Limb (tissue), 2 donors: ENCODE data around the gene KDM2B.
"Not testable (repeated sequence)": the region's sequence is repeated elsewhere in the genome, so short reads cannot be mapped to it uniquely, and the experiment has no call there.

Experiments used
- DNase-seq, 2 donors: peaks; one replicate each; pipeline ENCODE4 v3.0.0-alpha.2; 2016; ENCODE audit errors: extremely low spot score in 2 of 2

The KDM2B gene

DNA sequence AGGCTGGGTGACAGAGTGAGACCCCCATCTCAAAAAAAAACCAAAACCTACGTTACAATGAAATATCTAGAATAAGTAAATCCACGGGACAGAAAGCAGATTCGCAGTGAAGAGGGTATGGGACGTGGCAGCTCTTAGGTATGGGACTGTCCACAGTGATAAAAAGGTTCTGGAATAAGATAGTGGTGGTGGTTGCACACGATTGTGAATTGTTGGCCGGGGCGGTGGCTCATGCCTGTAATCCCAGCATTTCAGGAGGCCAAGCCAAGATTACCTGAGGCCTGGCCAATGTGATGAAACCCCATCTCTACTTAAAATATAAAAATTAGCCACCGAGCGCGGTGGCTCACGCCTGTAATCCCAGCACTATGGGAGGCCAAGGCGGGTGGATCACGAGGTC is 76.3 kb downstream of the KDM2B start:
- DNase-seq: no peak

DNA sequence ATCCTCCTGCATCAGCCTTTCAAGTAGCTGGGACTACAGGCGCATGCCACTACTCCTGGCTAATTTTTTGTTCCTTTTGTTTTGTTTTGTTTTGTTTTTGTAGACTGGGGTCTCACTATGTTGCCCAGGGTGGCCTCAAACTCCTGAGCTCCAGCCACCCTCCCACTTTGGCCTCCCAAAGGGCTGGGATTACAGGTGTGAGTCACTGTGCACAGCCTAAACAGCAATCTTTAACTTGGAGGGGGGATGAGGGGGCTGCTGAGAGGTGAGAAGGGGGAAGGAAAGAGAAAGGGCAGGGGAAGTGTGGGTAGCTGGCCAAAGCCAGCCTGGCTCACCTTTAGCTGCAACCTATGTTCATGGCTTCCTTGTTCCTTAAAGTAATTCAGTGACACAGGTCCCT is 77.4 kb downstream of the KDM2B start:
- no peak for DNase-seq

DNA sequence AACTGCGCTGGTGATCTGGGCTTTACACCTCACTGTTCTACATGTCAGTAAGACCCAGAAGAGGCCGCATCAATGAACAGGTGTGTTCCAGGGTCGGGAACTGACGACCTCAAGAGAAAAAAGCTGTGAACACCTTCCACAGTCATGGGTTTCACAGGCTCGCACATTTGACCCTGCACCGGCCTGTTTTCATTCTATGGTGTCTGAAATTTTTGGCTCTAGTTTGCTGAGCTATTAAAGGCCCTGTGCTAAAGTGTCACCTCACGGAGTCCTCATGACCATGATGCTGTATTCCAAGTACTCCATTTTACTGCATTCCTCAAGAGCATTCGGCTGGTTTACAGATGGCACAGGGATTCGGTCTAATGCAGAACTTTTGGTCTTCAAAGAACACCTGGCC is 78.9 kb downstream of the KDM2B start:
- DNase-seq: no peak

DNA sequence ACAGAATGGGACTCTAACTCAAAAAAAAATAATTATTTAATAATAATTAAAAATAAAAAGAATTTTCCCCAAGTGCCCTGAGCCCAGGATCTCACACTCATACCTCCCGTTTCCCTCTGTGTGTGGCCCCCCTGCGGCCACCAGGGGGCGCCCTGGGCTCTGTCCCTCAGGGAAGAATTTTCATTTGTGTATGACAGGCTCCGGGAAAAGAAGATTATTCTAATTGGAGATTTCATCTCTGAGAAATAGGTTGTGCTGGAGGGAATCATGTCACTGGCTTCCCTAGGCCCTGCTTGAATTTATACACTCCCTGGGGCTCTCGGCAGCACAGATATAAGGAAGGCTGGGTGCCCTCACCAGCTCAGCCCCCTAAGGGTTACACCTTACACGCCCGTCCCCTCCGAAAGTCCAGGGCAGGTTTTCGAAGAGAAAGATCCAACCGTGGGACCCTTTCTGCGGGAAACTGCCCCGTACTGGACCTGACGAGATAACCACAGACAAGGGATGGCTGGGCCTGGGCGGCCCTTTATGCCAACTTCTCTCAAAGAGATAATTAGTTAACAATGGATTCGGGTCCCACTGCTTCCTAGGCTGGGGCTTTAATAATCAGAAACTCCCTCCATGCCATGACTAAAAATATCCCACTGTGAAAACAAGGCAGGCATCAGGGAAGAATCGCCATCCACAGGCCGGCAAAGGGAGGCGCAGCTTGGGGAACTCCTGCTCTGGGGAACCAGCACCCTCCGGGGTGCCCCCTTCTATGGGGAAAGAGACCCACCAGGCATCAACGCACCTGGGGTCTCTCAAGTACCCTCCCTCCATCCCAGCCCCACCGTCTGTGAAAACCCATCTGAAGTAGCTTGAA is 80.7 kb downstream of the KDM2B start:
- peak; percentile 71 to 87 for DNase-seq

DNA sequence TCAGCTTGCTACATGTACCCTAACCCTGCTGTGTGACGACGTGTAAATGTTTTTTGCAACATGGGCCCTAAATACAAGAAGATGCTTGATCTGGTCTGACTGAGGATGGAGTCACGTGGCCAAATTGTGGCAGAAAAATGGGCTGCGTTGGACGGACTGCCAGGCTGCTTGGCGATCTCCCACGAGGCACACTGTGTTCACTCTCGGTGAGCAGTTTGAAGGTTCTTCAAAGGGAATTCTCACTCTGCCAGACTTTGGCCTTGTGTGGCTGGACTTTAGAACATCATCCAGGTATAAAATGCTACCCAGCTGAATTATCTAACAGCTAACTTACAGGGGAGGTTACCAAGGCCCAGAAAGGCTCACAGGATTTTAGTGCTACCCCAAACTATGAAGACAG is 85.1 kb downstream of the KDM2B start:
- no peak for DNase-seq

DNA sequence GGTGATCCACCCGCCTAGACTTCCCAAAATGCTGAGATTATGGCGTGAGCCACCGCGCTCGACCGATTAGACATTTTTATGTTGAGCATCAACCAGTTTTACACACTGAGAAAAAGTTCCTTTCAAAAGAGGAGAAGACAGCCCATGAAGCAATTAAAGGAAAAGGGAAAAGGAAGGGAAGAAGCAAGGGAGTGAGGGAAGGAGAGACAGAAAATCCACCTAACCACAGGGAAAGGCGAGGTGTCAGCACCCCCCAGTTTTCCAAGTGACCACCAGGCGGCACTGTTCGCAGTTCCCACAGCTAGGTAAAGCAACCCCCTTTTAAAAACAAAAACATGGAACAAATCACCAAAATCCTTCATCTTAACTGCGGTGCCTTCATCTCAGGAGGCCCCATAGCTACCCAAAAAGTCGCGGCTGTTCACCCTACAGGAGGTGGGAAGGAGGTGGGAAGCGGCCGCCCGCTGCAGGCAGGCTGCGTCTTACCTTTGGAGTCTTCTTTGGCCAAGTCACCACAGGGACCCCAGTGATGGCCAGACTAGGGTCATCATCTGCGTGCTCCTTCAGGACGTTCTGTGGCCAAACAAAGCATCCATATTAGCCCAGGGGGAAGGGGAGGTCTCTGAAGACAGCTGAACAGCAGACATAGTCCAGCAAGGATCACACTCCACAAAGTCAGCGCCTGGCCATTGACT is 86.6 kb downstream of the KDM2B start:
- peak in 1 of 2 donors; percentile 58 for DNase-seq

DNA sequence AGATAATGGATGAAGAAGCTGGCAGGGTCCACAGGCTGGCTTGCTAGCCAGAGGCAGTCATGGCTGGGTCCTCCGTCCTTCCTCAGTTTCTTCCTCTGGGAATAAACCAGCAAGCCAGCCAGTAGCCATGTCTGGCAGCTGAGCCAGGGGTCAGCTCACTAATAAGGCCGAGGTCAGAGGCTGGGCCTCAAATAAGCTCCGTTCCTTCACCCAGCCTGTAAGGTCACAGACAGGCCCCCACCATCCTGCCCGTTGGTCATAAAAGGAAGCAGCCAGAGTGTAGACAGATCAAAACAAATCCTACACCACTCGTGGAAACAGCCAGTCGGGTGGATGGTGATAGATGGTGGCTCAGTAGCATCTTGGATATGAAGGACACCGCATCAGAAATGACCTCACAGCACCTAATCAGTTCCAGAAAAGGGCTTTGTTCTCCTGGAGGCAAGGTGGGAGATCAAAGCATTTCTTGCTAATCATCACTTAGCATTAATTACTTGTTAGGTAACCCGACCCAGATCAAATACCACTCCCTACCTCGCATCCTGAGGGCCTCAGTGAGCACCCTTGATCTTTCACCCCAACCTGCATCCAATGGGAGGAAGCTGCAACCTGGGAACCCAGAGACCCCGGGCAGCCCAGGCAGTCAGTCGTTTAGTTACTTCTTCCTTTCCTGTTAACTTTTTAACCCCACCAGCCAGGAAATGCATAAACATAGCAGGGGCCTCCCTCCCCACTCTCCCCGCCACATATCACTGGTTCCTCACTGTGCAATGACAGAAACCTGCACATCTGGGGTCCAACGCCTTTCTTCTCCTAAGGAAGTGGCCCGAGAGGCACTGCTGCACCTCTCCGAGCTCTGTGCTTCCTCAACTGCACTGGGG is 90.2 kb downstream of the KDM2B start:
- no peak for DNase-seq

DNA sequence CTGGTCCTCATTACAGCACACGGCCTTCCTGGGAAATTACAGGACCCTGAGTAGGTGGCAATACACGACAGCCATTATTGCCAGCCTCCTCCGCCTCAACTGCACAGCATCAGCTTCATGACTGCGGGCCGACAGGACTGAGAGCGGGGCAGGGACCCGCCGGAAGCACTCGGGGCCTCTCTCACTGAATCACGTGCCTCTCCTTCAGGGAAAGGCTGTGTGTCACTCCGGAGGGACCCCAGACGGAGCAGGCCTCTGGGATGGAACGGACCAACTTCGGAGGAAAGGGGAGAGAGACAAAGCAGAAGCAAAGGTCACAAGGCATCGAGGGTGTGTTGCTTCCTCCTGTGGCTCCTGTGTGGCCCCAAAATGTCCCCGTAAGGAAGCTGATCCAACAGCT is 90.9 kb downstream of the KDM2B start:
- no peak for DNase-seq

DNA sequence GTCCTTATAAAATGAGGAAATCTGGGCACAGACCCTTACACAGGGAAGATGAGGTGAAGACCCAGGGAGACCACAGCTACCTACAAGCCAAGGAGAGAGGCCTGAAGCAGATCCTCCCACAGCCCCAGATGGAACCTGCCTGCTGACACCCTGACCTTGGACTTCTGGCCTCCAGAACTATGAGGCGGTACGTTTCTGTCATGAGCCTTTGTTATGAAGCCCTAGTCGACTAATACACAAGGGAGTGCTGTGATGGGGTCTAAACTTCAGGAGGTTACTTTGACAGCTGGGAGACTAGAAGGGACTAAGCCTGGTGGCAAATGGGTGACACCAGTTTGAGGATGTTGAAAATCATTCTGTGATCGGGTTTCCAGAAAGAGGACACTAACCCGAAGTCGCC is 95.9 kb downstream of the KDM2B start:
- DNase-seq: no peak

DNA sequence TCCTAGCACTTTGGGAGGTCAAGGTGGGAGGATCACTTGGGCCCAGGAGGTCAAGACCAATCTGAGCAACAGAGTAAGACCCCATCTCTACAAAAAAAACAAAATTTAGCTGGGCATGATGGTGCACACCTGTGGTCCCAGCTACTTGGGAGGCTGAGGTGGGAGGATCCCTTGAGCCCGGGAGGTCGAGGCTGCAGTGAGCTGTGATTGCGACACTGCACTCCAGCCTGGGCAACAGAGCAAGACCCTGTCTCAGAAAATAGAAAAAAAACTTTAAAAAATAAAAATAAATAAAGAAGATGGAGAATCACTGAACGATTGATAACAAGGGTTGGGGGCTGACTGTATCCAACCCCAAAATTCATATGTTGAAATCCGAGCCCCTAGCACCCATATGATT is 96.3 kb downstream of the KDM2B start:
- not testable (repeated sequence) for DNase-seq

DNA sequence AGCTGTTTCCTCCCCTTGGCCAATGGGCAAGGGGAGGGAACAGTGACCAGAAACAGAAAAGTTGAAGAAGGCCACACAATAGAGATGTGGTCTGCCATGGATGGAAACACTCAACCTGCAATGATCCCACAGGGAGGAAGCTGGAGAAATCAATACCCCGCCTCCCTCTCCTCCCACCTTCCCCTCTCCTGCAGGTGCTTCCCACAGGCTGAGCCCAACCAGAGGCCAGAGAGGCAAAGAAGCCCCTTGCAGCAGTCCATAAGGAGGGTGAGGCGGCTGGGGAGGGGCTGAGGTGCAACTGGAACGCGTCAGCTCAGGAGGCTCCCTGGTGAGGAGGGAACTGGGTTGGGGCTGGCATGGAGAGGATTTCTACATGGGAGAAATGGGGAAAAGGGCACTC is 96.9 kb downstream of the KDM2B start:
- DNase-seq: no peak

DNA sequence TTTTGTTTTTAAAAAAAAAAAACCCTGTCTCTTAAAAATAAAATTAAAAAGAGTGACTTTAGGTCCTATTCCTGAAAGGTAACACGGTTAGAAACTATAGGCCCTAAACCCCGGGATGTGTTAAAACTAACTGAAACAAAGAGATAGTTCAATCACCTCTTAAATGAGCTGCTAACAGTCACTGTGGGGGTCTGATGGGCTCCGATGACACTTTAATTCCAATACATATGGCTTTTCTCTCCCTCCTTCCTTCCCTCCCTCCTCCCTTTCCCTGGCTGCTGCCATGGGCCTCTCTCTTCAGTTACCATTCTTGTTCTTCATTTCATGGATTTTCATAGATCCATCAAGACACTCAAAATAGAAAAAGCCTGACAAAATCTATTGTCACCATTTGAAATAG is 104.3 kb downstream of the KDM2B start:
- no peak for DNase-seq

DNA sequence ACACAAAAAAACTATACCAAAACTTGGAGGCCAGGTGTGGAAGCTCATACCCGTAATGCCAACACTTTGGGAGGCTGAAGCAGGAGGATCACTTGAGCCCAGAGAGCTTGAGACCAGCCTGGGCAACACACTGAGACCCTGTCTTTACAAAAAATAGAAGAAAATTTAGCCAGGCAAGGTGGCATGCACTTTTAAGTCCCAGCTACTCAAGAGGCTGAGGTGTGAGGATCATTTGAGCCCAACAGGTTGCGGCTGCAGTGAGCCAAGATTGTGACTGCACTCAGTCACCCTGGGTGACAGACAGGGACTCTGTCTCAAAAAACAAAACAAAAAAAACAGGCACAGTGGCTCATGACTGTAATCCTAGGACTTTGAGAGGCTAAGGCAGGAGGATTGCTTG is 105.5 kb downstream of the KDM2B start:
- DNase-seq: no peak

DNA sequence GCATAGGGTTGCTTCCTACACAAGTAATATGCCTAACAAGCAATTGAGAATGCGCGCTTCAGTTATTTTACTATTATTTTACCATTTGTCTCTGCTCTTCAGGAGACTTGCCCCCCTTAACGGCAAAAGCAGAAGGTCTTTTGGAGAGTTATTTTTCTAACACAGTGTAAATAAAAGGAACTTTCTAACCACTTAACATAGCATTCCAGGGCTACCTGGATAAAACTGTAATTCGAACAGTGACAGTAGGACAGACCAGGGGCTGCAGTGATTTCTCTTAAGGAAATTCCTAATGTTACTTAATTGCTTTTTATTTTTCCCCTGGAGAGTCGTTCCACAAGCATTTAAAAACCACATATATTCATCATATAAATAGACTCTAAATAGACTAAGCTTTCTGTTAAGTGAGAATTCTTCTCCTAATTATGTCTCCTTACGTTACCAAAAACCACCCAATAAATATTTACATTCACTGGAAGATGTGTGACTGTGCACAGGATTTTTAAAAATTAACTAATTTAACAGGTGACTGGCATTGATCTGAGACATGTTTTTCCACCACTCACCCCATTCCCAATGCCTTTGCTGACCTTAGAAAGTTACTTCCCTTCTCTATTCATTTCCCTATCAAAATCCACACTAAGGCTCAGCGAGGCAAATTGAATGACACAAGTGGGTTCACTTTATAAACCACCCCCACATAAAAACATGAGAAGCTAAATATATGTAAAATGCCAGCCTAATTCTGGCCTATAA is 108.5 kb downstream of the KDM2B start:
- no peak for DNase-seq

DNA sequence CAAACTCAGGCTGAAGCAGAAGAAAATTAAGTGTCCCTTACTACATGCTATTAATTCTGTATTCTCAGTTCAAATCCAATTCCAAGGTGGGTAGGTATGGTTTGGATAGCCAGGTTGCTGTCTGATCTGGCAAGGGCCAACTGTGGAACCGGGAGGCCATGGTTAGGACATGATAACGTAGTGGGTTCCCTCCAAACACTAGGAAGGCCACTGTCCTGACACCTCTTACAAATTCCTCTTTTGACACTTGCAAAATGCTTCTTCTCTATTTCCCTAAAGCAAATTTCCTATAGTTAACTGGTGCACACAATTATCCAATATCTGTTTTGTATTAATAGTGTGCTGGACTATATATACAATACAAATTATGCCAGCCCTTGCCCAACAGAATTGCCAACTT is 110.1 kb downstream of the KDM2B start:
- DNase-seq: no peak

DNA sequence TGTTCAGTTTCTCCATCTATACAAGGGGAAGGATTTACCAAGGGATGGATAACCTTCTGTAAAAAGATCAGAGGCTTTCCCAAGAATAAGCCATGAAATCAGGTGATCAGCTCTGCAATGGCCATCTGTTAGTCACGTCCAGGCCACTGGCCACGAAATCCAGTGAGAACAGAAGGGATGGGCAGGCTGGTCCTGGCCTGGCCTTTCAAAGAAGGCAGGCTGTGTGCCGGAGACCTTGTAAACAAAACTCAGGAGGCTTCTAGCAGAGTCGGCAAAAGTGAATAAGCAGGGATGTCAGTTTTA is 112.4 kb downstream of the KDM2B start:
- no peak for DNase-seq

DNA sequence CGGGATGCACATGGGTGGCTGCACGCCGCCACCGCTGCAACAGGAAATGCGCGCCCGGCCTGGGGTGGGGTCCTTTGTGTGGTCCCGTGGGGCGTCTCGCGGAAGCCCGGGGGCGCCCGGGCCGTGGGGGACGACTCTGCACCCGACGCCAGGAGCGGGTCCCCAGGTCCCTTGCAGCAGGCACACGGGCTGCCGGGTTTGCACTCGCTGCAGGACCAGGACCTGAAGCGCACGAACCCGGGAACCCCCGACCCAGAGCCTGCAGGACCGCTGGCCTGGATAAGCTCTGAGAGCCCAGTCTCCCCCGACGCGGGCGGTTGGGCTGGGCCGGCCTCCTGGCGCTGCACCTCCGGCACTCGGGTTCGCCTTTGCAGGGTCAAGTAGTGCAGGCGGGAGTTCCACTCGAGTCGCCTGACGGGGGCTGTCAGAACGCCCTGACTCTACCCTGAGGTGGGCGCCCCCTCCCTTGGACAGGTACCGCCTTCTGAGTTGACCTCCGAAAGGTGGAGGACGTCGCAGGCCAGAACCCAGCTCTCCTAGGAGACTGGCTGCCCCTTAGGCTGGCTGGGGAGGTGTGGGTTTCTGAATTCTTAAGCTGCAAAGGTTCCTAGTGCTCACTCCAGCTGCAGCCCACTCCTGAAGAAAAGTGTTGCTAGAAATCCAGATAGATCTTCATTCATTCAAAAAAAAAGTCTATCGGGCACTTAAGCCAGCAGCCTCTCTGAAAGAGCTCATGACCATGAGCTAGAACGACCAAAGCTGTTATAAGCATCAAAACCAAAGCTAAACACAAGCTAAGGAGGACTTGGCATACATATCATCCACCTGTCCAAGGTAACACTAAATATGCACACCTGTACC is 113.0 kb downstream of the KDM2B start:
- DNase-seq: no peak

DNA sequence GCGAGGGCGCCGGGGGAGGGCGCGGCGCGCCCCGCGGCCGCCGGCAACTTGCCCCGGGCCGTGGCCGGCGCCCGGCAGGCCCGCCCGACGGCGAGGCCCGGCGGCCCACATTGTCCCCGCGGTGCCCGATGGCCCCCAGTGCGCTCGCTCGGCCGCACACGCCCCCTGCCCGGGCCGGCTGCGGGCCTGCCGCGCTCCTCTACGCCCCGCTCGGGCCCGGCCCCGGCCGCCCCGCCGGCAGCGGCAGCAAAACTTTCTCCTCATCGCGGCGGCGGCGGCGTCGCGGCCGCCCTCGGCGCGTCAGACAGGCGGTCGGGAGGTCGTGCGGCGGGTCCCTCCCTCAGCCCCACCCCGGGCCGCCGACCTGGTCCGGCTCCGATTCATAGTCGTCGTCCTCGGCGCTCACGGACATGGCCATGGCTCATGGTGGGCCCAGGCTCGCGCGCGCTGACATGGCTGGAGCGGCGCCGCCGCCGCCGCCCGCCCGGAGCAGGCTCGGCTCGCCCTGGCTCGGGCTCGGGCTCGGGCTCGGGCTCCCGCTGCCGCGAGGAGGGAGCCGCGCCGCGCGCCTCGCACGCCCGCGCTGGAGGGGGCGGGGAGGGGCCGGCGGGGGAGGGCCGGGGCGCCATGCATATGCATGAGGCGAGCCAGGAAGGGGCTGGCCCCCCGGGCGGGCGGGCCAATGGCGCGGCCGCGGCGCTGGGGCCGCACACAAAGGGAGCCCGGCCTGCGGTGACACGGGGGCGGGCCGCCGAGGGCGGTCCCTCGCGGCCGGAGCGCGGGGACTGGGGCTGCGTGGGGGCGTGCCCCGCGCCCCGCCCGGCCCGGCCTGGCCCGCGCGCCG is 113.8 kb downstream of the KDM2B start:
- peak; percentile 89 to 95 for DNase-seq

DNA sequence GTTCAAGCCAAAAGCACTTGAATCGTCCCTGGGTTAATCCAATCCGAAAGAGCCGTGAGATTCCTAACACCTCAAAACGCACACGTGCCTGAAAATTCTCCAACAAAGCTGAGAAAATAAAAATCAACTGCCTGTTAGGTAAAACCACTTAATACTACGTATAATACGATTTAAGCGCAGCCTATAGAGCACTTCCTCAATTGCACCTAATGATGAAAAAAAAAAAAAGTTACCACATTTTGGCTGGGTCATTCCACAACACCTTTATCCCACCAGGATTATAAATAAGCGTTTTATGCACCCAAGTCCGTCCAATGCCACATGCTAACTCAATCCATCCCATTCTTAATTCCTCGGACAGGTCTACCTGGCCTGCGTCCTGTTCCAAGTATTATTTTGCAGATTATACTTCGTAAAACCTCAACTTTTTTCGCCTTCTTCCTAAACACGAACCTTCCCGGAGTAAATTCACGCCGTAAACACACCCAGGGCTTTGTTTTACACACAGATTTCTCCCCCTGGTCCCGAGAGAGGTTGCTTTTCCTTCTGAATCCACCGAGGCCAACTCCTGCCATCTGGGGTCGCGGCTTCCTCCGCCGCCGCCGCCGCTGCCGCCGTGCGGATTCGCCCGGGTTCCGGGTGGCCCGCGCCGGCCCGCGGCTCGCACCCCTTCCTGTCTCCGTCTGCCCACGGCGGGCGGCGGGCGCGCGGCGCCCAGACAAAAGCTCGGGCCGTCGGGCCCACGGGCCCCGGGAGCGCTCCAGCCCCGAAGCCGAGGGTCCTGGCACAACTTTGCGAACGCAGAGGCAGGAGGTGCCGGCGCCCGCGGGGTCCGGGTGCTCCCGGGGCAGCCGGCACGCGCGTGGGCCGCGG is 114.7 kb downstream of the KDM2B start:
- DNase-seq: peak in 1 of 2 donors; percentile 49
